ENCODE results near the gene KRT86.

The KRT86 gene

GRCh38 chr12:52274521-52275120 is at the start of gene KRT86:
TSS of gene KRT86 (plus strand) at chr12:52274645. CDS start at chr12:52301917, 27,272 bp downstream.
- TF ChIP-seq MYC (IDR thresholded peaks at IDR 0.05; ENCODE audit: low read depth, low read length) = no peak
- TF ChIP-seq, protein P1, sequence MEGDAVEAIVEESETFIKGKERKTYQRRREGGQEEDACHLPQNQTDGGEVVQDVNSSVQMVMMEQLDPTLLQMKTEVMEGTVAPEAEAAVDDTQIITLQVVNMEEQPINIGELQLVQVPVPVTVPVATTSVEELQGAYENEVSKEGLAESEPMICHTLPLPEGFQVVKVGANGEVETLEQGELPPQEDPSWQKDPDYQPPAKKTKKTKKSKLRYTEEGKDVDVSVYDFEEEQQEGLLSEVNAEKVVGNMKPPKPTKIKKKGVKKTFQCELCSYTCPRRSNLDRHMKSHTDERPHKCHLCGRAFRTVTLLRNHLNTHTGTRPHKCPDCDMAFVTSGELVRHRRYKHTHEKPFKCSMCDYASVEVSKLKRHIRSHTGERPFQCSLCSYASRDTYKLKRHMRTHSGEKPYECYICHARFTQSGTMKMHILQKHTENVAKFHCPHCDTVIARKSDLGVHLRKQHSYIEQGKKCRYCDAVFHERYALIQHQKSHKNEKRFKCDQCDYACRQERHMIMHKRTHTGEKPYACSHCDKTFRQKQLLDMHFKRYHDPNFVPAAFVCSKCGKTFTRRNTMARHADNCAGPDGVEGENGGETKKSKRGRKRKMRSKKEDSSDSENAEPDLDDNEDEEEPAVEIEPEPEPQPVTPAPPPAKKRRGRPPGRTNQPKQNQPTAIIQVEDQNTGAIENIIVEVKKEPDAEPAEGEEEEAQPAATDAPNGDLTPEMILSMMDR (IDR thresholded peaks at IDR 0.05; ENCODE audit: low read depth, low read length) = no peak
- DNase-seq (ENCODE audit: low read depth) = no peak
- no peak within 1 kb of the TSS for H3K4me3 ChIP-seq (ENCODE audit: low read depth, low read length)

DNA sequence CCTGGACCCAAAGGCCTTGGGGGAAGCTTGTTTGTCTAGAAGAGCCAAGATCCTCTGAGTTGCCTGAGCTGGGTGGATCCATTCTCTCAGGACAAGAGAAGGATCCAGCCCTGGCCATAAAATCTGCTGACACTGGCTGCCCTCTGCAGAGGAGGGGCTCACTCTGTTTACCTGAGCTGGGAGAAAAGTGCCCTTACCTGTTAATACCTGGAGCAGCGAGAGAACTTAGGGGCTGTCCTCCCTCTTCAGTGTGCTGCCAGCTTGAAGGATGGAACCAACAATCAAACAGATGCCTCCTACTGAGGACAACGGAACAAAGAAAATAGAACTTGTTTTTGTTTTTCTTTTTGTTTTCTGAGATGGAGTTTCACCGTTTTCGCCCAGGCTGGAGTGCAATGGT is 48.7 kb upstream of the KRT86 start:
- no peak for DNase-seq (ENCODE audit: low read depth)
- H3K4me3 ChIP-seq (ENCODE audit: low read depth, low read length) = no peak overlapping the region
- no peak for TF ChIP-seq MYC (IDR thresholded peaks at IDR 0.05; ENCODE audit: low read depth, low read length)
- TF ChIP-seq, protein P1 (IDR thresholded peaks at IDR 0.05; ENCODE audit: low read depth, low read length) = no peak
- TF ChIP-seq, protein P2, sequence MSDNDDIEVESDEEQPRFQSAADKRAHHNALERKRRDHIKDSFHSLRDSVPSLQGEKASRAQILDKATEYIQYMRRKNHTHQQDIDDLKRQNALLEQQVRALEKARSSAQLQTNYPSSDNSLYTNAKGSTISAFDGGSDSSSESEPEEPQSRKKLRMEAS (IDR thresholded peaks at IDR 0.05; ENCODE audit: low read depth, low read length) = no peak
- TF ChIP-seq POLR2A (IDR thresholded peaks at IDR 0.05; ENCODE audit: extremely low read depth, insufficient read length) = no peak

DNA sequence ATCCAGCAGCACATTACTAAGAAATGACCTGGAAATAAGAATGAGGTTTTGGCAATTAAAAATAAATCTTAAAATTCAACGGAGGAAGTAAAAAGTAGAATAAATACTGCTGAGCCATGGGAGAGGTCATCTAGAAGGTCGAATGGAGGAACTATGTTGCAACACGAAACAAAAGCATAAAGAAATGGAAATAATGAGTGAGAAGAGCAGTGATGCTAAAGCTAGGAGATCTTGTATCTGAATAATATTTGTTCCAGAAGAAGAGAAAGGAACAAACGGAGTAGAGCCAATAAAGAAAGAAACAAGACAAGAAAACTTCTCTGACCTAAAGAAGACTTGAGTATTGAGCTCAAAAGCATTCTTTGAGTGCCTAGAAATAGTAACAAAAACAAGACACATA is 48.0 kb upstream of the KRT86 start:
- TF ChIP-seq, protein P1 (IDR thresholded peaks at IDR 0.05; ENCODE audit: low read depth, low read length) = no peak
- TF ChIP-seq, protein P2 (IDR thresholded peaks at IDR 0.05; ENCODE audit: low read depth, low read length) = no peak
- TF ChIP-seq POLR2A (IDR thresholded peaks at IDR 0.05; ENCODE audit: extremely low read depth, insufficient read length) (no peak), MYC (IDR thresholded peaks at IDR 0.05; ENCODE audit: low read depth, low read length) (no peak)
- H3K4me3 ChIP-seq (ENCODE audit: low read depth, low read length) = no peak overlapping the region
- no peak for DNase-seq (ENCODE audit: low read depth)

DNA sequence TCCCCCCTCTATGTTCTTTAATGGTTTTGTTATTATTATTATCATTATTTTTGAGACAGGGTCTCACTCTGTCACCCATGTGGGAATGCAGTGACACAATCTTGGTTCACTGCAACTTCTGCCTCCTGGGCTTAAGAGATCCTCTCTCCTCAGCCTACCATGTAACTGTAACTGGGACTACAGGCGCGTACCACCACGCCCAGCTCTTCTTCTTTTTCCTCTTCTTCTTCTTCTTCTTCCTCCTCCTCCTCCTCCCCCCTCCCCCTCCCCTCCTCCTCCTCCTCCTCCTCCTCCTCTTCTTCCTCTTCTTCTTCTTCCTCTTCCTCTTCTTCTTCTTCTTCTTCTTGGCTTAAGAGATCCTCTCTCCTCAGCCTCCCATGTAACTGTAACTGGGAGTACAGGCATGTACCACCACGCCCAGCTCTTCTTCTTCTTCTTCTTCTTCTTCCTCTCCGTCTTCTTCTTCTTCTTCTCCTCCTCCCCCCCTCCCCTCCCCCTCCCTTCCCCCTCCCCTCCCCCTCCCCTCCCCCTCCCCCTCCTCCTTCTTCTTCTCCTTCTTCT is 46.8 kb upstream of the KRT86 start:
- no peak overlapping the region for H3K4me3 ChIP-seq (ENCODE audit: low read depth, low read length)
- TF ChIP-seq POLR2A (IDR thresholded peaks at IDR 0.05; ENCODE audit: extremely low read depth, insufficient read length) (no peak), MYC (IDR thresholded peaks at IDR 0.05; ENCODE audit: low read depth, low read length) (no peak)
- TF ChIP-seq, protein P2 (IDR thresholded peaks at IDR 0.05; ENCODE audit: low read depth, low read length) = no peak
- TF ChIP-seq, protein P1 (IDR thresholded peaks at IDR 0.05; ENCODE audit: low read depth, low read length) = no peak

GRCh38 chr12:52228366-52228765 is 46.1 kb upstream of the KRT86 start:
- TF ChIP-seq, protein P1 (IDR thresholded peaks at IDR 0.05; ENCODE audit: low read depth, low read length) = no peak
- TF ChIP-seq, protein P2 (IDR thresholded peaks at IDR 0.05; ENCODE audit: low read depth, low read length) = no peak
- no peak for TF ChIP-seq MYC (IDR thresholded peaks at IDR 0.05; ENCODE audit: low read depth, low read length)
- no peak for TF ChIP-seq POLR2A (IDR thresholded peaks at IDR 0.05; ENCODE audit: extremely low read depth, insufficient read length)
- no peak overlapping the region for H3K4me3 ChIP-seq (ENCODE audit: low read depth, low read length)
- no peak for DNase-seq (ENCODE audit: low read depth)

More for the DNA sequence above, 46.8 kb upstream of the KRT86 start:
- DNase-seq (ENCODE audit: low read depth) = no peak

All from NB4 (cell line).